Neural cell (in vitro differentiated cells): ENCODE data around the gene C11orf54. TPM values are rescaled to one million over a fixed set of nuclear protein-coding genes. Genes with fewer than 3 reads are reported as not detected.

Experiments used
- H2AFZ ChIP-seq: fragments of 200-600, 300-800 bp; sonication (generic), shearing (Covaris generic); 2 replicates; pipeline ENCODE4 v1.6.0; 2014; ENCODE audit warnings: low read depth, mild to moderate bottlenecking, antibody characterized with exemption, low read length, moderate library complexity
- H3F3A ChIP-seq: fragments of 200-600 bp; shearing (Covaris generic); 2 replicates; pipeline ENCODE4 v1.6.1; 2016; ENCODE audit warnings: mild to moderate bottlenecking, moderate library complexity, mixed read lengths, antibody characterized with exemption, low read length; ENCODE audit not compliant: insufficient read depth, poor library complexity, severe bottlenecking
- H3K27ac ChIP-seq: fragments of 200-600, 300-800 bp; sonication (generic), shearing (Covaris generic); 2 replicates; pipeline ENCODE4 v1.5.1; 2014; ENCODE audit warnings: mild to moderate bottlenecking, low read length, moderate library complexity
- H3K27me3 ChIP-seq: fragments of 300-800, 200-600 bp; sonication (generic), shearing (Covaris generic); 2 replicates; pipeline ENCODE4 v1.6.0; 2014; ENCODE audit warnings: mild to moderate bottlenecking, low read depth, low read length, moderate library complexity; ENCODE audit not compliant: insufficient read depth
- H3K36me3 ChIP-seq: fragments of 300-800, 200-600 bp; sonication (generic), shearing (Covaris generic); 2 replicates; pipeline ENCODE4 v1.5.1; 2014; ENCODE audit warnings: mild to moderate bottlenecking, antibody characterized with exemption, low read length, moderate library complexity; ENCODE audit not compliant: insufficient read depth
- H3K4me2 ChIP-seq: fragments of 300-800, 200-600 bp; sonication (generic), shearing (Covaris generic); 2 replicates; pipeline ENCODE4 v1.6.0; 2014; ENCODE audit warnings: mild to moderate bottlenecking, low read length
- H3K4me3 ChIP-seq: fragments of 300-800, 200-600 bp; sonication (generic), shearing (Covaris generic); 2 replicates; pipeline ENCODE4 v1.5.1; 2014; ENCODE audit warnings: mild to moderate bottlenecking, low read length, moderate library complexity
- H3K79me2 ChIP-seq: fragments of 200-600 bp; shearing (Covaris generic); replicated peaks from 2 replicates; pipeline ENCODE4 v1.6.0; 2014; ENCODE audit warnings: mild to moderate bottlenecking, low read length, moderate library complexity; ENCODE audit not compliant: insufficient read depth
- H3K9ac ChIP-seq: fragments of 300-800, 200-600 bp; sonication (generic), shearing (Covaris generic); 2 replicates; pipeline ENCODE4 v1.6.1; 2016; ENCODE audit warnings: mild to moderate bottlenecking, low read length, mixed read lengths
- H3K9me2 ChIP-seq: fragments of 200-600 bp; shearing (Covaris generic); 2 replicates; pipeline ENCODE4 v1.6.1; 2016; ENCODE audit warnings: mild to moderate bottlenecking, low read length, mixed read lengths; ENCODE audit not compliant: insufficient read depth
- H3K9me3 ChIP-seq: fragments of 200-600, 300-800 bp; sonication (generic), shearing (Covaris generic); 2 replicates; pipeline ENCODE4 v1.6.1; 2016; ENCODE audit warnings: mild to moderate bottlenecking, mixed run types, low read length, moderate library complexity, mixed read lengths
- H4K20me1 ChIP-seq: fragments of 200-600 bp; shearing (Covaris generic); 2 replicates; pipeline ENCODE4 v1.6.1; 2016; ENCODE audit warnings: mild to moderate bottlenecking, mixed run types; ENCODE audit not compliant: insufficient read depth
- EP300 ChIP-seq: fragments of 450-650 bp; conservative IDR thresholded peaks from 2 replicates; pipeline ENCODE4 v1.6.1; 2014; ENCODE audit warnings: antibody characterized with exemption, mild to moderate bottlenecking, moderate library complexity; ENCODE audit not compliant: poor library complexity, severe bottlenecking
- EZH2 ChIP-seq: fragments of 200-600, 300-800 bp; shearing (Covaris generic), sonication (generic); IDR thresholded peaks from 2 replicates; pipeline ENCODE4 v1.6.1; 2014; ENCODE audit warnings: antibody characterized with exemption, low read length, borderline replicate concordance, mild to moderate bottlenecking; ENCODE audit not compliant: insufficient read depth, poor library complexity, severe bottlenecking
- MXI1 ChIP-seq: fragments of 450-650 bp; conservative IDR thresholded peaks from 2 replicates; pipeline ENCODE4 v1.6.1; 2014; ENCODE audit warnings: antibody characterized with exemption, mild to moderate bottlenecking; ENCODE audit not compliant: poor library complexity, severe bottlenecking
- POLR2AphosphoS5 ChIP-seq: IDR thresholded peaks from 2 replicates; pipeline ENCODE4 v1.6.1; 2012
- RAD21 ChIP-seq: fragments of 450-650 bp; conservative IDR thresholded peaks from 2 replicates; pipeline ENCODE4 v1.6.1; 2014; ENCODE audit warnings: antibody characterized with exemption, mild to moderate bottlenecking, moderate library complexity
- REST ChIP-seq: IDR thresholded peaks from 2 replicates; pipeline ENCODE4 v1.6.1; 2012; ENCODE audit warnings: borderline replicate concordance
- SMC3 ChIP-seq: fragments of 450-650 bp; conservative IDR thresholded peaks from 2 replicates; pipeline ENCODE4 v1.6.1; 2014; ENCODE audit warnings: antibody characterized with exemption, mild to moderate bottlenecking, moderate library complexity; ENCODE audit not compliant: poor library complexity
- TAF1 ChIP-seq: IDR thresholded peaks from 2 replicates; pipeline ENCODE4 v1.6.1; 2012; ENCODE audit warnings: low read depth
- polyA plus RNA-seq: library from polyadenylated mRNA; depleted of rRNA; stranded (reverse); fragments of >200 nt; gene quantifications from 2 replicates; pipeline ENCODE4 v1.2.3, GENCODE V29; 2014
- TF ChIP-seq, protein P1 (sequence below): fragments of 450-650 bp; IDR thresholded peaks from 2 replicates; pipeline ENCODE4 v1.5.1; 2014; ENCODE audit warnings: antibody characterized with exemption, mild to moderate bottlenecking, moderate library complexity; ENCODE audit not compliant: poor library complexity, severe bottlenecking

C11orf54 gene
- polyA plus RNA-seq, 1 donor from 2014 or later, result 35.0 TPM

DNA sequence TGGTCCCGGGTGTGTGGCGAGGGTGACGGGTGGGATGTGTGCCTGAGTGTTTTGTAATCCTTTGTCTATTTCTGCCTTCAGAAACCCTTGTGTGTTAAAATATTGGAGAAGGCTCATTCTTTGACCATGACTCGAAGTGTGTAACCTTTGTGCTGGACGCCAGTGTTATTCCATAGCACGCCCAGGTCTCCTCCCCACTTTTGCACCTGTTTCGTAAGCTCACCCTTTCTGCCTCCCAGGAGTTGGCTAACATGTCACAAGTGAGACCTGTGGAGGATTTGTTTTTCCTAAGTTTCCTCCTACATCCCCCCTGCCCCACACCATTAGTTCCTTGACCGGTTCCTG, 382 bp downstream of the C11orf54 start:
- Histone ChIP-seq H3K9ac (peak overlapping the region; percentile 92), H3K27ac (peak overlapping the region; percentile 91), H3F3A (no peaks in the 10 kb centered on the region), H3K36me3 (peaks cover 7% of the 10 kb centered on the region), H4K20me1 (no peaks in the 10 kb centered on the region), H3K4me2 (peak overlapping the region; percentile 61), H2AFZ (peak overlapping the region; percentile 79), H3K9me2 (no peaks in the 10 kb centered on the region), H3K4me3 (peak overlapping the region; percentile 87), H3K9me3 (no peaks in the 10 kb centered on the region), H3K27me3 (no peaks in the 10 kb centered on the region), H3K79me2 (peaks cover 46% of the 10 kb centered on the region)
- TF ChIP-seq POLR2AphosphoS5 (no peak), REST (no peak), TAF1 (no peak), MXI1 (no peak), EZH2 (no peak), SMC3 (no peak), RAD21 (no peak), EP300 (no peak)
- TF ChIP-seq, protein P1, sequence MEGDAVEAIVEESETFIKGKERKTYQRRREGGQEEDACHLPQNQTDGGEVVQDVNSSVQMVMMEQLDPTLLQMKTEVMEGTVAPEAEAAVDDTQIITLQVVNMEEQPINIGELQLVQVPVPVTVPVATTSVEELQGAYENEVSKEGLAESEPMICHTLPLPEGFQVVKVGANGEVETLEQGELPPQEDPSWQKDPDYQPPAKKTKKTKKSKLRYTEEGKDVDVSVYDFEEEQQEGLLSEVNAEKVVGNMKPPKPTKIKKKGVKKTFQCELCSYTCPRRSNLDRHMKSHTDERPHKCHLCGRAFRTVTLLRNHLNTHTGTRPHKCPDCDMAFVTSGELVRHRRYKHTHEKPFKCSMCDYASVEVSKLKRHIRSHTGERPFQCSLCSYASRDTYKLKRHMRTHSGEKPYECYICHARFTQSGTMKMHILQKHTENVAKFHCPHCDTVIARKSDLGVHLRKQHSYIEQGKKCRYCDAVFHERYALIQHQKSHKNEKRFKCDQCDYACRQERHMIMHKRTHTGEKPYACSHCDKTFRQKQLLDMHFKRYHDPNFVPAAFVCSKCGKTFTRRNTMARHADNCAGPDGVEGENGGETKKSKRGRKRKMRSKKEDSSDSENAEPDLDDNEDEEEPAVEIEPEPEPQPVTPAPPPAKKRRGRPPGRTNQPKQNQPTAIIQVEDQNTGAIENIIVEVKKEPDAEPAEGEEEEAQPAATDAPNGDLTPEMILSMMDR, result no peak

- H2AFZ ChIP-seq, result no peak overlapping the region
- H3F3A ChIP-seq, result no peaks in the 10 kb centered on the region
- no peaks in the 10 kb centered on the region for H3K9me3 ChIP-seq
- H3K9ac ChIP-seq, result no peak overlapping the region
- peaks cover 38% of the 10 kb centered on the region for H3K79me2 ChIP-seq
- H4K20me1 ChIP-seq, result no peaks in the 10 kb centered on the region
- no peaks in the 10 kb centered on the region for H3K27me3 ChIP-seq
- no peaks in the 10 kb centered on the region for H3K36me3 ChIP-seq
- no peak overlapping the region for H3K4me2 ChIP-seq
- H3K27ac ChIP-seq, result no peak overlapping the region
- H3K9me2 ChIP-seq, result no peaks in the 10 kb centered on the region
- TF ChIP-seq SMC3, result no peak
- TF ChIP-seq RAD21, result no peak
- TF ChIP-seq EZH2, result no peak
- TF ChIP-seq POLR2AphosphoS5, result no peak
- TF ChIP-seq REST, result no peak
- TF ChIP-seq, protein P1, result no peak
- TF ChIP-seq MXI1, result no peak
- TF ChIP-seq TAF1, result no peak
- no peak for TF ChIP-seq EP300
- no peak overlapping the region for H3K4me3 ChIP-seq
Measured at GRCh38 chr11:93743291-93743690, 1.8 kb downstream of the C11orf54 start.
